ENCODE data around the gene PRICKLE1.

- TF ChIP-seq SMAD2 (IDR thresholded peaks at IDR 0.05; ENCODE audit: low read depth, low read length) = no peak
- TF ChIP-seq ZBTB1 (CRISPR knock-in tag; IDR thresholded peaks at IDR 0.05; ENCODE audit: borderline replicate concordance, low read depth) = no peak
- no peak for TF ChIP-seq CTCF (IDR thresholded peaks at IDR 0.05 in 2 of 3, conservative IDR thresholded peaks at IDR 0.05 in 1 of 3; ENCODE audit: insufficient read depth in 2 of 3, low read depth in 1 of 3, low read length in 3 of 3)
- no peak for TF ChIP-seq NFE2L1 (tag; IDR thresholded peaks at IDR 0.05; ENCODE audit: borderline replicate concordance, low read depth)
- no peak for TF ChIP-seq RAD51 (IDR thresholded peaks at IDR 0.05; ENCODE audit: borderline replicate concordance, low read depth)
- no peak for TF ChIP-seq NFYB (IDR thresholded peaks at IDR 0.05; ENCODE audit: extremely low read depth, insufficient read length)
- no peak for TF ChIP-seq KLF16 (IDR thresholded peaks at IDR 0.05)
- no peak for TF ChIP-seq TAF1 (IDR thresholded peaks at IDR 0.05; ENCODE audit: control insufficient read depth, extremely low read depth, insufficient read depth, low read length, severe bottlenecking)
- no peak for TF ChIP-seq RBM39 (optimal IDR thresholded peaks at IDR 0.05; ENCODE audit: low read depth, low read length)
- no peak for TF ChIP-seq BRD4 (IDR thresholded peaks at IDR 0.05)
- TF ChIP-seq ELF1 (tag; IDR thresholded peaks at IDR 0.05) = no peak
- TF ChIP-seq SMC3 (conservative IDR thresholded peaks at IDR 0.05; ENCODE audit: insufficient read depth, low read depth, low read length) = no peak
- TF ChIP-seq ZZZ3 (IDR thresholded peaks at IDR 0.05) = no peak
- TF ChIP-seq EP300 (IDR thresholded peaks at IDR 0.05; ENCODE audit: low read length) = no peak
These were observed 73.0 kb downstream of the PRICKLE1 start for GRCh38 chr12:42516573-42516972.
